Peyer's patch (tissue), 4 donors: ENCODE data around the gene HOXD11.

ENCODE experiments used
- CTCF ChIP-seq, 6 experiments: fragments of 450-650 bp in 4 of 6; fragments of 200-600 bp in 2 of 6; sonication (generic) in 1 of 6; IDR thresholded peaks; one replicate each; pipeline ENCODE4 v1.5.1; 2017 to 2019; ENCODE audit warnings: antibody characterized with exemption in 6 of 6, mild to moderate bottlenecking in 3 of 6, moderate library complexity in 1 of 6
- POLR2A ChIP-seq, 2 donors: fragments of 450-650 bp; IDR thresholded peaks; one replicate each; pipeline ENCODE4 v1.5.1; 2017; ENCODE audit warnings: antibody characterized with exemption in 2 of 2, mild to moderate bottlenecking in 2 of 2, moderate library complexity in 2 of 2

GRCh38 chr2:176132205-176133171, 25.4 kb downstream of the HOXD11 start:
- TF ChIP-seq CTCF (IDR thresholded peaks at IDR 0.05) (no peak), POLR2A (IDR thresholded peaks at IDR 0.05) (no peak)
